ENCODE data around the gene PLGRKT.

The PLGRKT gene

GRCh38 chr9:5310851-5311250 is 126.9 kb downstream of the PLGRKT start:
- DNase-seq (ENCODE audit: low read depth), result no peak

All from stimulated activated CD8-positive, alpha-beta memory T cell treated with anti-CD3 and anti-CD28 coated beads, Interleukin-12 subunit alpha, Interleukin-12 subunit beta, amount 100 ng/mL, for 1 hour (primary cell).